Iris pigment epithelial cell (primary cell): ENCODE data around the gene UBC.
"Not testable (repeated sequence)": the region's sequence is repeated elsewhere in the genome, so short reads cannot be mapped to it uniquely, and the experiment has no call there.

ENCODE experiments used
- DNase-seq: peaks from one replicate; pipeline ENCODE4 v3.0.0-alpha.2; 2011; ENCODE audit warnings: low read depth

Gene UBC

GRCh38 chr12:124915239-124916236 is 1.1 kb upstream of the UBC start:
- DNase-seq, result no peak

- peak; percentile 78 for DNase-seq
These were observed 717 bp downstream of the UBC start for GRCh38 chr12:124913474-124914391.

- not testable (repeated sequence) for DNase-seq
These were observed 1.7 kb downstream of the UBC start for GRCh38 chr12:124912529-124913287.

- DNase-seq, result not testable (repeated sequence)
These were observed 2.9 kb downstream of the UBC start for GRCh38 chr12:124911521-124911920.

GRCh38 chr12:124910561-124911478 is 3.6 kb downstream of the UBC start:
- peak; percentile 42 for DNase-seq

- DNase-seq, result peak; percentile 65
These were observed 4.5 kb downstream of the UBC start for GRCh38 chr12:124909831-124910560.

- DNase-seq, result peak; percentile 92
These were observed 7.7 kb downstream of the UBC start for GRCh38 chr12:124906606-124907261.

GRCh38 chr12:124904306-124905098 is 9.9 kb downstream of the UBC start:
- peak; percentile 94 for DNase-seq

- DNase-seq, result no peak
These were observed 11.5 kb downstream of the UBC start for GRCh38 chr12:124902916-124903315.

- DNase-seq, result no peak
These were observed 13.4 kb downstream of the UBC start for GRCh38 chr12:124901003-124901402.

GRCh38 chr12:124900345-124900795 is 14.1 kb downstream of the UBC start:
- DNase-seq, result not testable (repeated sequence)

GRCh38 chr12:124898923-124899294 is 15.5 kb downstream of the UBC start:
- no peak for DNase-seq

GRCh38 chr12:124898200-124898922 is 16.1 kb downstream of the UBC start:
- DNase-seq, result no peak

GRCh38 chr12:124896461-124896860 is 18.0 kb downstream of the UBC start:
- DNase-seq, result no peak

- no peak for DNase-seq
These were observed 20.5 kb downstream of the UBC start for GRCh38 chr12:124893792-124894516.

- no peak for DNase-seq
These were observed 26.2 kb downstream of the UBC start for GRCh38 chr12:124888260-124888659.

- not testable (repeated sequence) for DNase-seq
These were observed 26.7 kb downstream of the UBC start for GRCh38 chr12:124887766-124888165.
